Subcutaneous adipose tissue (tissue), 4 donors: Measurements from ENCODE around the gene ESAM. TPM values are rescaled to one million over a fixed set of nuclear protein-coding genes. Genes with fewer than 3 reads are reported as not detected.

Experiments
- CTCF ChIP-seq: fragments of 450-650 bp; IDR thresholded peaks from one replicate; pipeline ENCODE4 v1.5.1; 2016; ENCODE audit warnings: low read depth, mild to moderate bottlenecking, control low read depth, antibody characterized with exemption, moderate library complexity
- total RNA-seq, 4 donors: library from RNA; depleted of rRNA; stranded (reverse); fragments of >200 nt; gene quantifications; one replicate each; pipeline ENCODE4 v1.1.0, GENCODE V29; 2016

Gene ESAM
- total RNA-seq, 4 donors from 2014 or later = 15.0 to 82.7 (median 38.6) TPM

GRCh38 chr11:124768914-124769313 is 6.8 kb upstream of the ESAM start:
- no peak for TF ChIP-seq CTCF

- TF ChIP-seq CTCF = no peak
Observed at GRCh38 chr11:124766156-124766555, 4.1 kb upstream of the ESAM start.

GRCh38 chr11:124763156-124763947 is 1.3 kb upstream of the ESAM start:
- no peak for TF ChIP-seq CTCF

GRCh38 chr11:124762624-124763155 is 600 bp upstream of the ESAM start:
- no peak for TF ChIP-seq CTCF

- no peak for TF ChIP-seq CTCF
Observed at GRCh38 chr11:124761301-124762104, 587 bp downstream of the ESAM start.

- no peak for TF ChIP-seq CTCF
Observed at GRCh38 chr11:124760806-124761205, 1.3 kb downstream of the ESAM start.

GRCh38 chr11:124760205-124760652 is 1.9 kb downstream of the ESAM start:
- TF ChIP-seq CTCF = no peak
